ENCODE results near the gene STK32B. TPM values are rescaled to one million over a fixed set of nuclear protein-coding genes. Genes with fewer than 3 reads are reported as not detected.

The STK32B gene
- total and polyA plus RNA-seq, 2 donors (not counting 3 experiments of a cell fraction or from before 2014, with no cell fraction given): 5.6 to 7.8 TPM

DNA sequence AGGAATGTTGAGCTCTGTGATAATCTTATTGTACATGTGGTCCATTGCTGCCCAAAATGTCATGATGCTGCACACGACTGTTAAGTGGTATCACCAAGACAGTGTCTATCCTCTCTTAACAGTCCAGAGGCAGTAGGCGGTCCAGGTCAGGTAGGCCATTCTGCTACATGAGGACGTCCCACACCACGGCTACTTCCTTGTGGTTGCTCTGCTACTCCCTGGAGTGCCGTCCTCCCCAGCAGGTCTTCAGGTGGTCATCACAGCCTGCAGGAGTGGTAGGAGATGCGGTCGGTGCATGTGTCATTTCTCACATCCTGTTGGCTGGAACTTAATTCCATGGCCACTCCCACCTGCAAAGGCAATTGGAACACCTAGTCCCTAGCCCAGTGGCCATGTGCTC lies 11.5 kb upstream of the STK32B start:
- dilution Hi-C loops (cut with MboI; ENCODE audit: extremely low pct_ligation_motif_present, low sequenced_read_pairs): no loop called here

More for the DNA sequence above, 11.5 kb upstream of the STK32B start:
- ChIA-PET POLR2A (no interaction called here), CTCF (interaction anchor here (1.3 kb wide), 1 partner anchor 22 kb away, joined by 3 read pairs; no protein-coding TSS in a partner anchor)
- Histone ChIP-seq H2AFZ (ENCODE audit: low read depth, low read length) (no peak overlapping the region), H3K4me3 (replicated peaks in 1 of 3; ENCODE audit: insufficient read depth in 1 of 3, low read depth in 1 of 3, low read length in 3 of 3) (no peak overlapping the region), H3K27ac (ENCODE audit: insufficient read depth, low read depth, low read length) (no peak overlapping the region), H3K79me2 (ENCODE audit: control insufficient read depth, insufficient read depth, low read length) (no peaks in the 10 kb centered on the region), H3K9me3 (replicated peaks; ENCODE audit: control insufficient read depth, insufficient read depth, low read length) (no peaks in the 10 kb centered on the region), H3K4me1 (ENCODE audit: control insufficient read depth, extremely low read depth, insufficient read depth, low read length) (peaks cover 35% of the 10 kb centered on the region), H4K20me1 (replicated peaks; ENCODE audit: control insufficient read depth, extremely low read depth, insufficient read depth, low read length) (no peaks in the 10 kb centered on the region), H3K9me1 (replicated peaks; ENCODE audit: control insufficient read depth, extremely low read depth, insufficient read depth, low read length) (no peaks in the 10 kb centered on the region), H3K27me3 (ENCODE audit: control insufficient read depth in 2 of 2, insufficient read depth in 2 of 2, low read length in 2 of 2) (no peaks in the 10 kb centered on the region), H3K4me2 (ENCODE audit: insufficient read depth, low read length) (no peak overlapping the region), H3K36me3 (ENCODE audit: control insufficient read depth in 2 of 2, extremely low read depth in 1 of 2, insufficient read depth in 2 of 2, low read length in 2 of 2) (no peaks in the 10 kb centered on the region), H3K9ac (replicated peaks; ENCODE audit: extremely low read depth, insufficient read depth, low read length) (no peak overlapping the region)
- no peak for DNase-seq (ENCODE audit: low read depth, low spot score)
- no peak for FAIRE-seq
- BruUV-seq (replicated peaks): no TSS peak
- TF ChIP-seq FOS (IDR thresholded peaks at IDR 0.05; ENCODE audit: borderline replicate concordance, insufficient read depth, low read length): no peak
- TF ChIP-seq CTCF (IDR thresholded peaks at IDR 0.05; ENCODE audit: extremely low read depth in 1 of 2, insufficient read depth in 1 of 2, low read depth in 1 of 2, low read length in 2 of 2): no peak
- TF ChIP-seq POLR2AphosphoS5 (IDR thresholded peaks at IDR 0.05; ENCODE audit: insufficient read depth, low read depth, low read length): no peak
- no peak for TF ChIP-seq JUN (IDR thresholded peaks at IDR 0.05; ENCODE audit: borderline replicate concordance, insufficient read depth, insufficient read length, low read depth)
- no peak for TF ChIP-seq MYC (IDR thresholded peaks at IDR 0.05; ENCODE audit: low read depth, low read length)
- TF ChIP-seq, protein P1, sequence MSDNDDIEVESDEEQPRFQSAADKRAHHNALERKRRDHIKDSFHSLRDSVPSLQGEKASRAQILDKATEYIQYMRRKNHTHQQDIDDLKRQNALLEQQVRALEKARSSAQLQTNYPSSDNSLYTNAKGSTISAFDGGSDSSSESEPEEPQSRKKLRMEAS (IDR thresholded peaks at IDR 0.05; ENCODE audit: insufficient read depth, insufficient read length): no peak
- TF ChIP-seq GATA2 (IDR thresholded peaks at IDR 0.05; ENCODE audit: insufficient read depth, insufficient read length, low read depth, low read length): no peak
- TF ChIP-seq EZH2 (IDR thresholded peaks at IDR 0.05; ENCODE audit: borderline replicate concordance, low read depth, low read length, severe bottlenecking): no peak
- TF ChIP-seq POLR2A (IDR thresholded peaks at IDR 0.05; ENCODE audit: low read depth, low read length): no peak
- intact Hi-C loops (cut with micrococcal nuclease): loop anchor here (2.0 to 10.0 kb wide), 2 partner anchors 181 to 1235 kb away; partner anchors contain the start of gene MSX1

All from endothelial cell of umbilical vein (primary cell).